NB4 (cell line): Measurements from ENCODE around the gene COL1A1.

Source experiments
- CTCF ChIP-seq: IDR thresholded peaks from one replicate; pipeline ENCODE4 v1.5.1; 2012; ENCODE audit warnings: low read depth, low read length
- POLR2A ChIP-seq: IDR thresholded peaks from 2 replicates; pipeline ENCODE4 v1.6.1; 2011; ENCODE audit warnings: mild to moderate bottlenecking; ENCODE audit not compliant: insufficient read length; ENCODE audit errors: extremely low read depth

- TF ChIP-seq POLR2A, result no peak
- TF ChIP-seq CTCF, result no peak
Measured at GRCh38 chr17:50201276-50201854, at the start of gene COL1A1.
